Right atrium auricular region (tissue), 2 donors: ENCODE data around the gene ACBD7. TPM values are rescaled to one million over a fixed set of nuclear protein-coding genes. Genes with fewer than 3 reads are reported as not detected.

ENCODE experiments used
- DNase-seq: peaks from one replicate; pipeline ENCODE4 v3.0.0-alpha.2; 2019; ENCODE audit warnings: low spot score
- H3K27ac ChIP-seq, 2 donors: fragments of 200-600 bp; sonication (generic); 1 replicate in 1 of 2; 2 replicates in 1 of 2; pipeline ENCODE4 v1.5.1; 2016 to 2019
- H3K27me3 ChIP-seq, 2 donors: fragments of 200-600 bp; sonication (generic); one replicate each; pipeline versions ENCODE4 v1.5.1 to v1.6.0; 2017 to 2019
- H3K36me3 ChIP-seq: fragments of 200-600 bp; sonication (generic); one replicate; pipeline ENCODE4 v1.5.1; 2016
- H3K4me1 ChIP-seq, 2 donors: fragments of 200-600 bp; sonication (generic); one replicate each; pipeline versions ENCODE4 v1.5.1 to v1.6.0; 2017 to 2019
- H3K4me3 ChIP-seq, 2 donors: fragments of 200-600 bp; sonication (generic); 1 replicate in 1 of 2; 2 replicates in 1 of 2; pipeline ENCODE4 v1.5.1; 2017 to 2019; ENCODE audit warnings: mild to moderate bottlenecking in 1 of 2, moderate library complexity in 1 of 2
- H3K9me3 ChIP-seq, 2 donors: fragments of 200-600 bp; sonication (generic); one replicate each; pipeline ENCODE4 v1.5.1; 2019
- CTCF ChIP-seq, 2 donors: fragments of 200-600 bp; sonication (generic); IDR thresholded peaks; one replicate each; pipeline ENCODE4 v1.5.1; 2019; ENCODE audit warnings: antibody characterized with exemption in 2 of 2
- total RNA-seq, 2 donors: library from RNA; depleted of rRNA; stranded (reverse); fragments of >200 nt; gene quantifications; one replicate each; pipeline ENCODE4 v1.1.0, GENCODE V29; 2016

The ACBD7 gene
- total RNA-seq, 2 donors from 2014 or later: not detected

- peaks cover 7 to 16% of the 10 kb centered on the region in 2 donors for H3K9me3 ChIP-seq
- no peak for DNase-seq
- TF ChIP-seq CTCF (IDR thresholded peaks at IDR 0.05): no peak
- no peak overlapping the region for H3K27ac ChIP-seq
- H3K4me3 ChIP-seq: no peak overlapping the region
- H3K36me3 ChIP-seq: no peaks in the 10 kb centered on the region
- no peaks in the 10 kb centered on the region for H3K27me3 ChIP-seq
- no peaks in the 10 kb centered on the region for H3K4me1 ChIP-seq
Measured at GRCh38 chr10:15068802-15069201, 19.8 kb downstream of the ACBD7 start.

GRCh38 chr10:15067154-15067553 lies 21.4 kb downstream of the ACBD7 start:
- H3K27ac ChIP-seq: no peak overlapping the region
- H3K9me3 ChIP-seq: peaks cover 7 to 11% of the 10 kb centered on the region in 2 donors
- H3K27me3 ChIP-seq: no peaks in the 10 kb centered on the region
- no peak for TF ChIP-seq CTCF (IDR thresholded peaks at IDR 0.05)
- no peak overlapping the region for H3K4me3 ChIP-seq
- H3K36me3 ChIP-seq: no peaks in the 10 kb centered on the region
- no peak for DNase-seq
- H3K4me1 ChIP-seq: no peaks in the 10 kb centered on the region

- H3K27ac ChIP-seq: no peak overlapping the region
- H3K4me1 ChIP-seq: no peaks in the 10 kb centered on the region
- H3K4me3 ChIP-seq: no peak overlapping the region
- H3K27me3 ChIP-seq: no peaks in the 10 kb centered on the region
- no peaks in the 10 kb centered on the region for H3K36me3 ChIP-seq
- no peak for DNase-seq
- H3K9me3 ChIP-seq: peaks cover 6 to 26% of the 10 kb centered on the region in 2 donors
- no peak for TF ChIP-seq CTCF (IDR thresholded peaks at IDR 0.05)
Measured at GRCh38 chr10:15060638-15061037, 27.9 kb downstream of the ACBD7 start.

- H3K27ac ChIP-seq: no peak overlapping the region
- no peak for DNase-seq
- H3K36me3 ChIP-seq: no peaks in the 10 kb centered on the region
- TF ChIP-seq CTCF (IDR thresholded peaks at IDR 0.05): no peak
- no peak overlapping the region for H3K4me3 ChIP-seq
- H3K9me3 ChIP-seq: peaks cover 0 to 19% of the 10 kb centered on the region in 2 donors
- H3K4me1 ChIP-seq: no peaks in the 10 kb centered on the region
- H3K27me3 ChIP-seq: no peaks in the 10 kb centered on the region
Measured at GRCh38 chr10:15059914-15060313, 28.7 kb downstream of the ACBD7 start.

- Histone ChIP-seq H3K4me3 (no peak overlapping the region), H3K9me3 (peaks cover 0 to 17% of the 10 kb centered on the region in 2 donors), H3K4me1 (no peaks in the 10 kb centered on the region), H3K27me3 (no peaks in the 10 kb centered on the region), H3K27ac (no peak overlapping the region), H3K36me3 (no peaks in the 10 kb centered on the region)
- TF ChIP-seq CTCF (IDR thresholded peaks at IDR 0.05): no peak
- no peak for DNase-seq
Measured at GRCh38 chr10:15058689-15059088, 29.9 kb downstream of the ACBD7 start.

- no peak for DNase-seq
- Histone ChIP-seq H3K4me3 (no peak overlapping the region), H3K36me3 (no peaks in the 10 kb centered on the region), H3K27ac (no peak overlapping the region), H3K27me3 (no peaks in the 10 kb centered on the region), H3K4me1 (no peaks in the 10 kb centered on the region), H3K9me3 (no peaks in the 10 kb centered on the region)
- TF ChIP-seq CTCF (IDR thresholded peaks at IDR 0.05): no peak
Measured at GRCh38 chr10:15053061-15053460, 35.5 kb downstream of the ACBD7 start.
